ENCODE data around the gene ANK3. TPM values are rescaled to one million over a fixed set of nuclear protein-coding genes. Genes with fewer than 3 reads are reported as not detected.
A peak's percentile ranks its signal among the peaks of the same experiment; 100 is the strongest.

The ANK3 gene
- total and polyA plus RNA-seq, 7 donors: 11.6 to 170 (median 94.2) TPM

- H3K4me1 ChIP-seq: peaks cover 3% of the 10 kb centered on the region
- no peaks in the 10 kb centered on the region for H3K36me3 ChIP-seq (ENCODE audit: insufficient read depth in 1 of 2, low read depth in 1 of 2)
- ATAC-seq (no peak), DNase-seq (no peak)
- WGBS, 3 donors: 66 to 76% (median 66%) methylated on average over 8 of the region's 8 CpGs
- intact Hi-C loops (cut with DNase I): no loop called here
- TF ChIP-seq CTCF (IDR thresholded peaks at IDR 0.05): no peak
- no peak overlapping the region for H3K4me3 ChIP-seq
- H3K9me3 ChIP-seq: no peaks in the 10 kb centered on the region
- H3K27me3 ChIP-seq (ENCODE audit: insufficient read depth in 3 of 3, low read length in 2 of 3): no peaks in the 10 kb centered on the region
- no peak overlapping the region for H3K27ac ChIP-seq
Observed at GRCh38 chr10:60224066-60224705, 165.5 kb downstream of the ANK3 start.

- H3K27ac ChIP-seq: no peak overlapping the region
- no peak for TF ChIP-seq CTCF (IDR thresholded peaks at IDR 0.05)
Observed at GRCh38 chr10:60222047-60222446, 167.6 kb downstream of the ANK3 start.

GRCh38 chr10:60212195-60212594, 177.5 kb downstream of the ANK3 start:
- no peak for ATAC-seq
- no peak for TF ChIP-seq CTCF (IDR thresholded peaks at IDR 0.05)
- WGBS, 3 donors: 79 to 97% (median 91%) methylated on average over 1 of the region's 1 CpG

More at GRCh38 chr10:60222047-60222446, 167.6 kb downstream of the ANK3 start:
- DNase-seq (peak in 1 of 2 donors; percentile 62), ATAC-seq (peak; percentile 89 to 98 (median 92))
- H3K4me1 ChIP-seq: peaks cover 3% of the 10 kb centered on the region
- intact Hi-C loops (cut with DNase I): no loop called here
- no peaks in the 10 kb centered on the region for H3K27me3 ChIP-seq (ENCODE audit: insufficient read depth in 3 of 3, low read length in 2 of 3)
- no peaks in the 10 kb centered on the region for H3K36me3 ChIP-seq (ENCODE audit: insufficient read depth in 1 of 2, low read depth in 1 of 2)
- WGBS, 3 donors: 26 to 44% (median 27%) methylated on average over 3 of the region's 3 CpGs
- no peaks in the 10 kb centered on the region for H3K9me3 ChIP-seq
- H3K4me3 ChIP-seq: no peak overlapping the region

GRCh38 chr10:60209874-60210570, 179.7 kb downstream of the ANK3 start:
- ATAC-seq (no peak), DNase-seq (no peak)
- 66 to 75% (median 73%) methylated on average over 7 of the region's 7 CpGs for WGBS, 3 donors
- intact Hi-C loops (cut with DNase I): loop anchor here (2.0 to 10.0 kb wide), 5 partner anchors 95 to 225 kb away; no protein-coding TSS in a partner anchor
- H3K4me3 ChIP-seq: no peak overlapping the region
- H3K4me1 ChIP-seq: no peaks in the 10 kb centered on the region
- H3K36me3 ChIP-seq (ENCODE audit: insufficient read depth in 1 of 2, low read depth in 1 of 2): no peaks in the 10 kb centered on the region
- TF ChIP-seq CTCF (IDR thresholded peaks at IDR 0.05): no peak
- H3K9me3 ChIP-seq: no peaks in the 10 kb centered on the region
- H3K27me3 ChIP-seq (ENCODE audit: insufficient read depth in 3 of 3, low read length in 2 of 3): no peaks in the 10 kb centered on the region
- H3K27ac ChIP-seq: no peak overlapping the region

More at GRCh38 chr10:60212195-60212594, 177.5 kb downstream of the ANK3 start:
- no peaks in the 10 kb centered on the region for H3K9me3 ChIP-seq
- intact Hi-C loops (cut with DNase I): no loop called here
- H3K4me3 ChIP-seq: no peak overlapping the region
- no peaks in the 10 kb centered on the region for H3K4me1 ChIP-seq
- DNase-seq: no peak
- no peaks in the 10 kb centered on the region for H3K27me3 ChIP-seq (ENCODE audit: insufficient read depth in 3 of 3, low read length in 2 of 3)
- no peaks in the 10 kb centered on the region for H3K36me3 ChIP-seq (ENCODE audit: insufficient read depth in 1 of 2, low read depth in 1 of 2)
- H3K27ac ChIP-seq: no peak overlapping the region

Data from psoas muscle (tissue), 8 donors.